GM18499 (cell line): ENCODE data around the gene MARCHF3.

ENCODE experiments used
- ATAC-seq: cut with Tn5 transposase; IDR thresholded peaks from one replicate; pipeline ENCODE4 v1.9.1; 2021; ENCODE audit warnings: moderate number of reproducible peaks; ENCODE audit not compliant: insufficient read depth, unreplicated experiment

The MARCHF3 gene

GRCh38 chr5:126884269-126884819, 146.0 kb downstream of the MARCHF3 start:
- no peak for ATAC-seq

GRCh38 chr5:126883564-126884245, 146.7 kb downstream of the MARCHF3 start:
- no peak for ATAC-seq

- no peak for ATAC-seq
These were observed 148.3 kb downstream of the MARCHF3 start for GRCh38 chr5:126881821-126882600.

- no peak for ATAC-seq
These were observed 151.7 kb downstream of the MARCHF3 start for GRCh38 chr5:126878634-126879033.

- ATAC-seq = no peak
These were observed 152.3 kb downstream of the MARCHF3 start for GRCh38 chr5:126878085-126878484.

- no peak for ATAC-seq
These were observed 152.8 kb downstream of the MARCHF3 start for GRCh38 chr5:126877602-126878001.

- no peak for ATAC-seq
These were observed 155.0 kb downstream of the MARCHF3 start for GRCh38 chr5:126875303-126875785.

- ATAC-seq = no peak
These were observed 157.6 kb downstream of the MARCHF3 start for GRCh38 chr5:126872561-126873354.

- ATAC-seq = no peak
These were observed 158.9 kb downstream of the MARCHF3 start for GRCh38 chr5:126871441-126871840.

- no peak for ATAC-seq
These were observed 161.3 kb downstream of the MARCHF3 start for GRCh38 chr5:126869005-126869451.

- no peak for ATAC-seq
These were observed 161.9 kb downstream of the MARCHF3 start for GRCh38 chr5:126868338-126869004.

- no peak for ATAC-seq
These were observed 163.3 kb downstream of the MARCHF3 start for GRCh38 chr5:126866851-126867636.

- ATAC-seq = no peak
These were observed 165.1 kb downstream of the MARCHF3 start for GRCh38 chr5:126865299-126865698.

GRCh38 chr5:126864042-126864688, 166.2 kb downstream of the MARCHF3 start:
- no peak for ATAC-seq

- no peak for ATAC-seq
These were observed 167.0 kb downstream of the MARCHF3 start for GRCh38 chr5:126863402-126863801.

- no peak for ATAC-seq
These were observed 171.9 kb downstream of the MARCHF3 start for GRCh38 chr5:126858441-126858840.

- ATAC-seq = no peak
These were observed 172.6 kb downstream of the MARCHF3 start for GRCh38 chr5:126857472-126858410.

GRCh38 chr5:126855266-126855665, 175.1 kb downstream of the MARCHF3 start:
- ATAC-seq = no peak
